ENCODE measurements around the gene JUND. TPM values are rescaled to one million over a fixed set of nuclear protein-coding genes. Genes with fewer than 3 reads are reported as not detected.

JUND gene
- total RNA-seq, 1 donor from 2014 or later, result 225 TPM

DNA sequence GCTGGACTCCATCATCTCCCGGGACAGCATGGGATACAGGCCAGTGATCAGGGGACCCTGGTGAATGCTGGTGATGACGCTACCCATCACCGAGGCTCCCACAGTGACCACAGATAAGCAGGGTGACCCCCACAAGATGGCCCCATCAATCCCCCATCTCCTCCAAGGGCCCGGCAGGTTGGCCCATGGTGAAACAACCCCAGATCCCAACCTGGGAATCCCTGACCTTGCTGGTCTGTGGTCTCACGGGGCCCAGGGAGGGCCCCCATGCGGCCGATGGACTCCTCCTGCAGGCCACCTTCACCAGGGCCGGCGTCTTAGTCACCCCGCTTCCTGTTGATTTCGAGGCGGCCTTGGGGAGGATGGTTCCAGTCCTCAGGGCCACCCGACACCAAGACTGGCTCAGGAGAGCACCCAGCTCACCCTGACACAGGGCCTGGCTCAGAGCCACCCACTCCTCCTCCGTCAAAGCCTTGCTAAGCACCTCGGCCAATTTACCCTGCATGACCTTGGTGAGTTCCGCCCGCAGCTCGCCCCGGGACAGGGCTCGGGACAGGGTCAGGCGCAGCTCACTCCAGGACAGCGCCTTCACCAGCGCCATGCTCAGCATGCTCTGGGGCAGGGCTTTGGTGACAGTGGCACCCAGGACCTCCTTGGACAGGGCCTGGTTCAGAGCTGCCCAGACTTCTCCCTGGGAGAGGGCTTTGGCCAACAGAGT, 17.1 kb downstream of the JUND start:
- ChIA-PET POLR2A (interaction anchor here (0.7 kb wide), 1 partner anchor 93 kb away, joined by 3 read pairs; no protein-coding TSS in a partner anchor), CTCF (no interaction called here)
- Mint-ChIP-seq H3K36me3 (ENCODE audit: low read depth) (peaks cover 58% of the 10 kb centered on the region), H3K9me3 (no peaks in the 10 kb centered on the region), H3K27me3 (no peaks in the 10 kb centered on the region), H3K4me3 (no peak overlapping the region), H3K27ac (no peak overlapping the region), H3K4me1 (no peaks in the 10 kb centered on the region)
- intact Hi-C loops (cut with micrococcal nuclease), result no loop called here
- no peak for ATAC-seq (ENCODE audit: low read depth)
- TF ChIP-seq, protein P1, sequence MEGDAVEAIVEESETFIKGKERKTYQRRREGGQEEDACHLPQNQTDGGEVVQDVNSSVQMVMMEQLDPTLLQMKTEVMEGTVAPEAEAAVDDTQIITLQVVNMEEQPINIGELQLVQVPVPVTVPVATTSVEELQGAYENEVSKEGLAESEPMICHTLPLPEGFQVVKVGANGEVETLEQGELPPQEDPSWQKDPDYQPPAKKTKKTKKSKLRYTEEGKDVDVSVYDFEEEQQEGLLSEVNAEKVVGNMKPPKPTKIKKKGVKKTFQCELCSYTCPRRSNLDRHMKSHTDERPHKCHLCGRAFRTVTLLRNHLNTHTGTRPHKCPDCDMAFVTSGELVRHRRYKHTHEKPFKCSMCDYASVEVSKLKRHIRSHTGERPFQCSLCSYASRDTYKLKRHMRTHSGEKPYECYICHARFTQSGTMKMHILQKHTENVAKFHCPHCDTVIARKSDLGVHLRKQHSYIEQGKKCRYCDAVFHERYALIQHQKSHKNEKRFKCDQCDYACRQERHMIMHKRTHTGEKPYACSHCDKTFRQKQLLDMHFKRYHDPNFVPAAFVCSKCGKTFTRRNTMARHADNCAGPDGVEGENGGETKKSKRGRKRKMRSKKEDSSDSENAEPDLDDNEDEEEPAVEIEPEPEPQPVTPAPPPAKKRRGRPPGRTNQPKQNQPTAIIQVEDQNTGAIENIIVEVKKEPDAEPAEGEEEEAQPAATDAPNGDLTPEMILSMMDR (IDR thresholded peaks at IDR 0.05), result no peak
- DNase-seq, result no peak

DNA sequence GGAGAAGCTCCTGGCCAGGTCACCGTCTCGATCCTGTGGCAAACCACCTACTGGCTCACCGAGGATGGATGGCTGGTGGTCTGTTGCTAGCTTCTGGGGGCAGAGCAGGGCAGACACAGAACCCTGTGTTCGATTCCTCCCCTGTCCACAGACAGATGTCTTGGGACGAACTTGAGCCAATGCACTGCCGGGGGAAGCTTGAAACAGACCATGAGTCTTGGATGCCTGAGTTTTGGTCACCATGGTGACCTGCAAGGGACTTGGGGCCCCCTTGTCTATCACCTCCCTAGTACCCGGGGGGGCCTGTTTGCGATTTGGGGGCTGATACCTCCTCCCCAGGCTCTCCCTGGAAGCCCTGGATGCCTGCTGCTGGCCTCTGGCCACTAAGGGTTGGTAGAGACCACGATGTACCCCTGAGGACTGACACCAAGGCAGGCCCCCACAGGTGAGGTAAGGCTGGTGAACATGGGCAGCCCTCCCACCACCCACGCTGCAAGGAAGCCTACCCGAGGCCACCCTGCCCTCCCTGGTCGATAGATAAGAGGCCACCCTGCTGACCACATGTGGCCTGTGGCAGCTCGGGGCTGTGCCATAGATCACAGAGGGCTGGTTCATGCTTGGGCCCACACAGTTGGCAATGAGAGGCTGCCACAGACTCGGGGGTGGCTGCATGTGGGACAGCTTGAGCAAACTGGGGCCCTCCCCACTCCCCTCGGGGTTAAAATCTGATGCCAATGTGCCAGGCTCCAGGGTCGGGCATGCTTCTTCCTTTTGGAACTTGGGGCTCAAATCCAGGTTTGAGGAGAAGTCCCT, 17.9 kb downstream of the JUND start:
- Mint-ChIP-seq H3K4me3 (no peak overlapping the region), H3K27ac (no peak overlapping the region), H3K4me1 (no peaks in the 10 kb centered on the region), H3K36me3 (ENCODE audit: low read depth) (peaks cover 54% of the 10 kb centered on the region), H3K9me3 (no peaks in the 10 kb centered on the region), H3K27me3 (no peaks in the 10 kb centered on the region)
- ChIA-PET CTCF (no interaction called here), POLR2A (no interaction called here)
- intact Hi-C loops (cut with micrococcal nuclease), result no loop called here
- ATAC-seq (ENCODE audit: low read depth) (no peak), DNase-seq (no peak)
- TF ChIP-seq, protein P1 (IDR thresholded peaks at IDR 0.05), result no peak

DNA sequence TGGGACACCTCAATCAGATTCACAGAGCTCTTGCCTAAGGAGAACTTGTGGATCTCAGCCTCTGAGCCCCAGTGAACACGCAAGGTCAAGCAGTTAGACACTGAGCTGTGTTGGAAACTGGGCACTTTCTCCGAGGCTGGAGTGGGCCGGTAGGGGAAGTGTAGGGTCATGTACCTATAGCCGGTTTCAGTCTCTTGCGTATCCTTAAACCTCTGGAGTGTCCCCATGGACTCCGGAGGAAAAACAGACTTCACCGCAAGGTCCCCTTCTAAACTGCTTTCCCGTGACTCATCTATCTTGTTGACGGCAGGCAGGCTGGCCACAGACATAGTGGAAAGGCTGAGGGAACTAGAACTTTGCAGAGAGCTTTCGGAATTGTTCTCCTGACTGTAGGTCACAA, 18.5 kb downstream of the JUND start:
- DNase-seq, result no peak
- ChIA-PET CTCF (no interaction called here), POLR2A (no interaction called here)
- TF ChIP-seq, protein P1 (IDR thresholded peaks at IDR 0.05), result no peak
- Mint-ChIP-seq H3K27me3 (no peaks in the 10 kb centered on the region), H3K27ac (no peak overlapping the region), H3K4me3 (no peak overlapping the region), H3K36me3 (ENCODE audit: low read depth) (peaks cover 52% of the 10 kb centered on the region), H3K9me3 (no peaks in the 10 kb centered on the region), H3K4me1 (no peaks in the 10 kb centered on the region)
- ATAC-seq (ENCODE audit: low read depth), result no peak
- intact Hi-C loops (cut with micrococcal nuclease), result no loop called here

DNA sequence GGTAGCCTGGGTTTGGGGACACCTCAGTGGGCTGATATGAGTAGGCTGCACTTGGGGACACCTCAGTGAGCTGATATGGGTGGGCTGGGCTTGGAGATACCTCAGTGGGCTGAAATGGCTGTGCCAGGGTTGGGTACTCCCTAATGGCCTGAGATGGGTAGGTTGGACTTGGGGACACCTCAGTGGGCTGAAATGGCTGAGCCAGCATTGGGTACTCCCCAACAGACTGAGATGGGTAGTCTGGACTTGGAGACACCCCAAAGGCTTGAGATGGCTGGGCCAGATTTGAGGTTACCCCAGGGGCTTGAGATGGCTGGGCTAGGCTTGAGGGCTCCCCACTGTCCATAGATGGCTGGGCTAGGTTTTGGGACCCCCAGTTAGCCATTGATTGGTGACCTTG, 19.3 kb downstream of the JUND start:
- H3K27me3 Mint-ChIP-seq, result no peaks in the 10 kb centered on the region
- H3K27ac Mint-ChIP-seq, result no peak overlapping the region
- CTCF ChIA-PET, result interaction anchor here (1.2 to 1.8 kb wide), 2 partner anchors 18 to 70 kb away, joined by 3 to 9 read pairs; no protein-coding TSS in a partner anchor
- ATAC-seq (ENCODE audit: low read depth) (no peak), DNase-seq (no peak)
- POLR2A ChIA-PET, result interaction anchor here (1.2 to 1.3 kb wide), 3 partner anchors 10 to 102 kb away, joined by 3 to 4 read pairs (median 4); no protein-coding TSS in a partner anchor
- H3K36me3 Mint-ChIP-seq (ENCODE audit: low read depth), result peaks cover 45% of the 10 kb centered on the region
- intact Hi-C loops (cut with micrococcal nuclease), result no loop called here
- H3K9me3 Mint-ChIP-seq, result no peaks in the 10 kb centered on the region
- TF ChIP-seq, protein P1 (IDR thresholded peaks at IDR 0.05), result no peak
- no peak overlapping the region for H3K4me3 Mint-ChIP-seq
- no peaks in the 10 kb centered on the region for H3K4me1 Mint-ChIP-seq

DNA sequence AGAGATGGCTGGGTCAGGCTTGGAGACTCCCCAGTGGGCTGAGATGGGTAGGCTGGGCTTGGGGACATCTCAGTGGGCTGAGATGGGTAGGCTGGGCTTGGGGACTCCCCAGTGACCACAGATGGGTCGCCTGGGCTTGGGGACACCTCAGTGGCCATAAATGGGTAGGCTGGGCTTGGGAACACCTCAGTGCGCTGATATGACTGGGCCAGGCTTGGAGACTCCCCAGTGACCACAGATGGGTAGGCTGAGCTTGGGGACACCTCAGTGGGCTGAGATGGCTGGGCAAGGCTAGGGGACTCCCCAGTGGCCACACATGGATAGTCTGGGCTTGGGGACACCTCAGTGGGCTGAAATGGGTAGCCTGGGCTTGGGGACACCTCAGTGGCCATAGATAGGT, 19.9 kb downstream of the JUND start:
- no peaks in the 10 kb centered on the region for H3K9me3 Mint-ChIP-seq
- DNase-seq, result no peak
- intact Hi-C loops (cut with micrococcal nuclease), result no loop called here
- H3K36me3 Mint-ChIP-seq (ENCODE audit: low read depth), result peaks cover 41% of the 10 kb centered on the region
- ATAC-seq (ENCODE audit: low read depth), result no peak
- no peaks in the 10 kb centered on the region for H3K27me3 Mint-ChIP-seq
- TF ChIP-seq, protein P1 (IDR thresholded peaks at IDR 0.05), result no peak
- CTCF ChIA-PET, result interaction anchor here (1.0 to 1.8 kb wide), 3 partner anchors 10 to 70 kb away, joined by 3 to 9 read pairs (median 3); no protein-coding TSS in a partner anchor
- POLR2A ChIA-PET, result interaction anchor here (1.0 to 1.3 kb wide), 5 partner anchors 9 to 101 kb away, joined by 3 to 4 read pairs (median 4); no protein-coding TSS in a partner anchor
- H3K27ac Mint-ChIP-seq, result no peak overlapping the region
- no peaks in the 10 kb centered on the region for H3K4me1 Mint-ChIP-seq
- H3K4me3 Mint-ChIP-seq, result no peak overlapping the region

Measured in activated B cell treated with CpG ODN at 0.5 μM for 24 hours (primary cell).